Renal cortical epithelial cell (primary cell): ENCODE data around the gene SLC41A3. TPM values are rescaled to one million over a fixed set of nuclear protein-coding genes. Genes with fewer than 3 reads are reported as not detected.
A peak's percentile ranks its signal among the peaks of the same experiment; 100 is the strongest.
"Not testable (repeated sequence)": the region's sequence is repeated elsewhere in the genome, so short reads cannot be mapped to it uniquely, and the experiment has no call there.

Experiments used
- DNase-seq: peaks from one replicate; pipeline ENCODE4 v3.0.0-alpha.2; 2011; ENCODE audit warnings: low read depth
- total RNA-seq: library from RNA; depleted of rRNA; stranded (reverse); fragments of >200 nt; gene quantifications from 2 replicates; pipeline ENCODE4 v1.2.3, GENCODE V29; 2014

The SLC41A3 gene
- total RNA-seq, 1 donor from 2014 or later = 78.6 TPM

DNA sequence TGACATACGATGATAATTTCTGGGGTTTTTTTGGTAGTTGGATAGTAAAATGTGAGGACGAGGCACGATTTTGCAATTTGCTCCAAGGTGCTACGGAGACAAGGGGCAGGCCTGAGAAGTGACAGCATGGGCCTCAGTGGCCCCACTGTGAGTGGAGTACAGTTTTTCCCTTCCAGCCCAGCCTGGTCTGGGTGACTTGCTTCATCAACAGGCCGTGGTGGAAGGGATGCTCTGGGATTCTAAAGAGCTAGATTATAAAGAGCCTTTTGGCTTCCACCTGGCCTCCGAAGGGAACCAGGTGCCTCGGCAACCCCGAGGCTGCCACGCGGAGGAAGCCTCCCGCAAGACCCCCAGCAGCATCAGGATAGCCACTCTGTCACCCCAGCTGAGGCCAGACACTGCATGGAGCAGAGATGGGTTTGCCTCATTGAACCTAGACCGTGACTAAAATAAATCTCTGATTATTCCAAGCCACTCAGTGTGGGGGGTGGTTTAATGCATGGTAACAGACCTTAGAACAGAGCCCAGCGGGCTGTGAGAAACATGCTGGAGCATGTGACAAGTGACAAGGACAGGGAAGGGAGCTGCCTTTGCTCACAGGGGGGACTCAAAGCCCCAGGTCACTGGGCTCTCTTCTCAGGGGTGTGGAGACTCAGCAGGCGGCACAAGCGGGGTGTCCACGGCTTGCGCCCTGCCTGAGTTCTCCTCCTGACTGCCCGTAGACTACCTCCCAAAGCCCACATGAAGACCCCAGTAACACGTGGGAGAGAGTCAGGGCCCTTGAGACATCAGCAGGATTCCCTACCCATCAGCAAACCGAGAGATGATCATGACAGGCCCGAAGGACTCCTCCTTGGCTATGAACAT, 22.6 kb upstream of the SLC41A3 start:
- no peak for DNase-seq

DNA sequence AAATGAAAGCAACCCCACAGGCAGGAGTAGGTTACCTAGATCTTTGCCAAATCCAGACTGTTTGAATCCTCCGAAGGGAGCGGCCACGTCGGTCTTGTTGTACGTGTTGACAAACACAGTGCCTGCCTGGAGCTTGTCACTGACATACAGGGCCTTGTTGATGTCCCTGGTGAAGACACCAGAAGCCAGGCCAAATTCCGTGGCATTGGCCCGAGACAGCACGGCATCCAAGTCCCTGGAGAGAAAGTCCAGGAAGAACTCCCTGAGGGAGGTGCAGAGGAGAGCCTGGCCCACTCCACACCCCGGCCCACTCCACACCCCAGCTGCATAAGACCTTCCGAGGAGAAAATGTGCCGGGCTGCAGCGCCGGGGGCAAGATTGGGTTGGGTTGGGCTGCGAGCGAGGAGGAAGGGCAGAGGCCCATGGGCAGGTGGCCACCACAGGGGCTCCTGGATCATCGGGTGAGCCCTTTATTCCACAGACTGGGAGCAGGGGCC, 21.8 kb upstream of the SLC41A3 start:
- DNase-seq = no peak

DNA sequence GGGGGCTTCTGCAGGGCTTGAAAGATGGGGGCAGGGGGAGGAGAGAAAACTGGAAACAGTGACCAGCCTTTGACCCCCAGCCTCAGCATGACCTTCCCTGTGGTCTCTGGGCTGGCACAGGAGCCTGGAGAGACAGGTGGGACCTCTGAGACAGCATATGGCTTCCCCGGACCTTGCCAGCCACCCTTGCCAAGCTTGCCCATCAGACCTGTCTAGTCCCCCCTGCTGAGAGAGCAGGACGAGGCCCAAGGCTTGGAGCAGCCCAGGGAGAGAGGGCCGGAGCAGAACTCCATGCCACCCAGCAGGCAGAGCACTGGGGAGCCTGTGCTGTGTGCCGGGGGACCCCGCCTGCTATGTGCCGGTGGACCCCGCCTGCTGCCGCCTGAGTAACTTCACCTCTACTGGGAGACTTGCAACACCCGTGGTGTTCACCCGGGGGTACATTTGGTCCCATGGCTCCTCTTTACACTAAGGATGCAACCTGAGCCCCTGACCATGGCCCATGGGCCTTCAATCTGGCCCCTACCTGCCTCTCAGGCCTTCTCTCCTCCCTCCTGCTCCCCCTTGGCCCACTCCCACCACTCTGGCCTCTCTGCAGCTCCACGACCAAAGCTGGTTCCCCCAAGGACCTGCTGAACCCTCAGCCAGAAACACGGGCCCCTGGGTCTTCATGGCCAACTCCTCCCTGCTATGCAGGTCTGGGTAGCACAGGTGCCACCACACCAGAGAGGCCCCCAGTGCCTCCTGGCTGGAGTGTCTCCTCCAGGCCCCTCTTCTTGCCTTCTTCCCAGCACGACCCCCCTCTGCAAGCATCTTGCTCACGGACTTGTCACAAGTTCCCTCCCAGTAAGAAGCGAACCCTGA, 21.1 kb upstream of the SLC41A3 start:
- no peak for DNase-seq

DNA sequence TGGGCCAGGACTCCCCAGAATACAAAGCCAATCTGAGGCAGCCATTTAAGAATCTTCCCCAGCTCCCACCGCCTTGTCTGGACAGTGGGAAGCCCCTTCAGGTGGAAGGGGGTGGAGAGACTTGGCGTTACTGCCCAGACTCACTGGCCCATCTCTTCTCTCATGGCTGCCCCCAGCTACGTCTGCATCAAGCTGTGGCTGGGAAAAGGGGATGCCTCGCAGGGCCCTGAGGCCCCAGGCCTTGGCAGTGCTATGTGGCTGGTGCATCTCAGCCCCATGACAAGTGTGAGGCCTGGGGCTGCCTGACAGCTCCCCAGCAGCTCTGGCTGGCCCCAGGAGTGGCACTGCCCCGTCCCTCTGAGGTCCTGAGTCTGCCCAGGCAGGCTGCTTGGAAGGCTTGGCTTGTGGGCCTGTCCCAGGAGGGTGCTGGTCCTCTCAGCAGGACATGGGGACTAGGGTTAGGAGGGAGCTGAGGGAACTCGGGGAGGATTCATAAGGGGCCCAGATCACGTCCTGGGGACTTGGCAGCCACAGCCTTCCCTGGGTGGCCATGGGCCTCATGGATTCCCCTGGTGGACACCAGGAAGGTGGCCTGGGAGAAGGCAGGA, 20.2 kb upstream of the SLC41A3 start:
- no peak for DNase-seq

DNA sequence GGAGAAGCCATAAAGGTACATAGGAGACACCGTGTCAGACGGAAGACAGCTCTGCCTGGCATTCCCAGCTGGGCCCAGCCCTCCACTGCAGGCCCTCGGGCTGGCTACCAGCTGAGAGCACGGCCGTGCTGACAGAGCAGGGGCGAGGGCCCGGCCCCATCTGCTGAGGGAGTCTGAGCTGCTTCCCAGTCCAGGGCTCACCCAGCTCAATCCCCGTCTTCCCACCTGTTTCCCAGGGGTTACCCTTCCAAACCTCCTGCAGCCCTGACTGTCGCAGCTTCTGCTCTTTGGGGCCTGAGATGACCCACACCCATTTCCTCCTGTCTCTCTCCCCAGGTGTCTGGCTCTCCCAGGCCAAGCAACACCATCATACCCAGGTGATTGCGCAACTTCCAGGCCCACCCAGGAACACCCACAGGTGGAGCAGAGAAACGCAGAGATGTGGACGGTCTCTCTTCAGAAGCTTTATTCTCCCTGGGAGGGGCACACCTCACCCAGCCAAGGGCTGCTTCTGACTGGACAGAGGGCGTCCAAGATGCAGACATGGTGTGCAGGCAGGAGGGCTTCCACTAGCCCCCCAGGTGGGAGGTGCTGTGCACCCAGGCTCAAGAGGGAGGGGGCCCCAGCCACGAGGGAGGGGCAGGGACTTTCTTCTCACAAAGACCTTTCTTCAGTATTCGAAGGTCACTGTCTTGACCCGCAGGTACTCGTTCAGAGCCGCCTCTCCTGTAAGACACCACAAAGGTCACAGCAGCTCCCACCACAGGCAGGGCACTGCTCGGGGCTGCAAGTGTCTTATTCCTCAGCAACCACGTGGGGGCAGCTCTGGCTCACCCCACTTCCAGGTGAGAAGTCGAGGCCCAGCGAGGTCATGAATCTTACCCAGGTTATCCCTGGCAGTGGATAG, 19.4 kb upstream of the SLC41A3 start:
- no peak for DNase-seq

DNA sequence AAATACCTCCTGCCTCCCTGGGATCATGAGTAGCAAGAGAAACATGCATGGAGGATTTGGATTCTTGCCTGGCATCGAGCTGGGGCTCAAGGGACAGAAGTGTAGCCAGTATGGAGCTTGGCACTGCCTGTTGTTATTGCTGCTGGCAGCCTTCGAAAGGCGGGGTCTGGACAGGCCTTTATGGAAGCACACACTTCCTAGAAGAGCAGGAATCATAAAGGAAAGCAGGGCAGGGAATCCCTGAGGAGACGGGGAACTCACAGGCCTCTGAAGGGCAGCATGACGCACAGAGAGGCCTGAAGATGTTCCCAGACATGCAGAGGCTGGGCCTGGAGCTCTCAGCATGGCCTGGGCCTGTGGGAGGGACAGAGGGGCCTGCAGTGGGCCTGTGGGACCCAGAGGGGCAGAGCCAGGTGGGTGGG, 18.6 kb upstream of the SLC41A3 start:
- no peak for DNase-seq

DNA sequence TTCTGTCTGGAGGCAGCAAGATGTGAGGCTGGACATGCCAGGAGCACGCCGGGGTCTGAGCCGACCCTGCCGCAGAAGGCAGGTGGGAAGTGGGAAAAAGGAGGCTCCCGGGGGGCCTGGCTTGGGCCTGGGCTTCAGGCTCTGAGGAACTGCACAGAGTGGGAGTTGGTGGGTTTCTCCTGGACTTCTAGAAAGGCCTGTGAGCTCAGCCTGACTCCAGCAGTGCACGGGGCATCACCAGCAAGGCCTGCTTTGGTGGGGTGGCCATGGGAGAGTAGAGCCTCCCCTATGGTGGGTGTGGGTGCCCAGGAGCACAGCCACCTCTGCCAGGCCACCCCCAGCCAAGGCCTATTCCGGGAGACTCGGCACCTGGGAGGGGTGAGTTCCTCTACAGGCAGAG, 18.1 kb upstream of the SLC41A3 start:
- DNase-seq = no peak

DNA sequence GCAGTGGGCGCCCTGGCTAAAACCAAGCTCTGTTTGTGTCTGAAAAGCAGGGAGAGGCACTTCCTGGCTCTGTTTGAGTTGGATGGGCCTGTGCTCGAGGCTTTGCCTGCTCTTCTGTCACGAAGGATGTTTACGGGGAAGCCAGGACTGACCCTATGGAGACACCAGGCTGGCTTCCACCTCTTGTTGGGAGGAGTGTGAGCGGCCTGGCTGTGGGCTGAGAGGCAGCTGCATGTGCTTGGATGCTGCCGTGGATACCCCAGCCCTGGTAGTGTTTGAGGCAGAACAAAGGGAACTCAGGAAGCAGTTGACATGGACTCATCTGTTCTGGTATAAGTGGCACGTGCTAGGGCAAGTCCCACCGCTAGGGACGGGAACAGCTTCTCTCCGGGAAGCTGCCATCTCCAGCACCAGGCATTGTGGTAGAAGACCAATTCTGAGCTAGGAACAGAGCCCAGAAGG, 17.6 kb upstream of the SLC41A3 start:
- no peak for DNase-seq

DNA sequence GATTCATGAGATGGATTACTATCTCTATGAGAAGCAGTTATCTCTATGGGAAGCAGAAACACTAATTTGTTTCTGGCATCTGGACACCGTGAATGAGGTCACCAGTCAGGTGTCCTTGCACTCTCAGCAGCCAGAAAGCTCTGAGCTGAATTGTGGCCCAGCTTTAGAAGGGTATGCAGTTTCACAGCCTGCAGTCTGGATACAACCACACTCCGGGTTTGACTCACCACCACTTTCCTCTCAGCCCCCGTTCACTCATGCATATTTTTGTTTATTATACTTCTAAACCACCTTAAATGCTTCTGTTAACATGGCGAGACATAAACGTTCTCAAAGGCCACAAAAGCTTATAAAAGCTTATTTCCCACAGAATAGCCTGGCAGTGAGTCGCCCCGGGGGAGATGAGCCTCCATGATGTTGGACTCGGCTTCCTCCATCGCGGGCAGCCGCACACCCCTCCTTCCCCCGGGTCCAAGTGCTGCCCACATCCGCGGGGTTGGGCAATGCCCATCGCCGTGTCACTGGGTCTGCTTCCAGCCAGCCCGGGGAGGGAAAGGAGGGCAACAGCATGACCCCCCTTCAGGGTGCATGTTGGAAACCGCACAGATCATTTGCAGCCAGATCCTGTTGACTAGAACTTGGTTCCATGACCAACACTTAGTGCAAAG, 16.8 kb upstream of the SLC41A3 start:
- peak; percentile 17 for DNase-seq

DNA sequence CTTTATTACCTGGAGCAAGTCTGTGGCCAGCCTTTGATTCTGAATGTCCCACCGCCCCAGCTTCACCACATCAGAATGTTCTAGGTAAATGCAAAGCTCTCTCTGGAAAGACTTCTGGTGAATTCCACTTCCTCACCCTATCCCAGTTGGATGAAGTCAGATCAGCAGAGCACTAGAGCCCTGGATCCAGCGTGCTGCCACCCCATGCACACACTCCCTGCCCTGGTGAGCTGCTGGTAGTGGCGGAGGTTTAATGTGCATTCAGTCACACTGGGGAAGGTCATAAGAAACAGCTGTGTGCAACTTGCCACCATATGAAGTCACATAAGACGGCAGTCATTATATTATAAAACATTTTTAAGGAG, 16.3 kb upstream of the SLC41A3 start:
- DNase-seq = no peak

DNA sequence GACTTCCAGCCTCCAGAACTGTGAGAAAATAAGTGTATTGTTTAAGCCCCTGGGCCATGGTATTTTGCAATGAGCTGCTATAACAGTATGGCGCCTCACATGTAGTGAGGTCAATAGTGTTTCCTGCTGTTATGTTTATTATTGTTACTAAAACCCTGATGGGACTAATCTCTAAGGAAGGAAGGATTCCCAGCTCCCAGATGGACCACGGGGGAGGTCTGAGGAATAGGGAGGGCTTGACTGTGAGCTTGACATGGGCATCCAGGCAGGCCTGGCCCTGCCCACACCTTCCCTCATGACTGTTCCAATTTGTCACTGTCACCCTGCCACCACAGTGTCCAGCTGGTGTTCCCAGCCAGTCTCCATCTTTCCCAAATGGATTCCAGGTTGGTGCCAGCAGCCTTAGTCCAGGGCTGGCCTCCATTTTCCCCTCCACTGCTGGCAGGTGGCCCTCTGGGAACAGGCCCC, 14.5 kb upstream of the SLC41A3 start:
- DNase-seq = no peak

DNA sequence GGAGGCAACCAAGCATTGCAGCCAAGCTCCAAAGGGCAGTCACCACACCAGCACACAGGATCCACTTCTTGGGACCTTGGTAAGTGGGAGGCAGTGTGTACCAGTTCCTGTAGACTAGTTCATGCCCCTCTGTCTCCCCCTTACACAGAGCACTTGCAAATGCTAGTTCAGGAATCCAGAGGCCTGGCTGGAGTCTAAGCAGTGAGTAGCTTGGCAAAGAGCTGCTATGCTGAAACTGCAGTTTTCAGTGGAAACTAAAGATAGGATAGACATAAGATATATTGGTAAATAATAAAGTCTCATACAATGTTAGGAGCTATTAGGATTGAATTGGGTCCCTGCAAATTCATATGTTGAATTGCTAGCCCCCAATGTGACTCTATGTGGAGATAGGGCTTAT, 13.9 kb upstream of the SLC41A3 start:
- no peak for DNase-seq

DNA sequence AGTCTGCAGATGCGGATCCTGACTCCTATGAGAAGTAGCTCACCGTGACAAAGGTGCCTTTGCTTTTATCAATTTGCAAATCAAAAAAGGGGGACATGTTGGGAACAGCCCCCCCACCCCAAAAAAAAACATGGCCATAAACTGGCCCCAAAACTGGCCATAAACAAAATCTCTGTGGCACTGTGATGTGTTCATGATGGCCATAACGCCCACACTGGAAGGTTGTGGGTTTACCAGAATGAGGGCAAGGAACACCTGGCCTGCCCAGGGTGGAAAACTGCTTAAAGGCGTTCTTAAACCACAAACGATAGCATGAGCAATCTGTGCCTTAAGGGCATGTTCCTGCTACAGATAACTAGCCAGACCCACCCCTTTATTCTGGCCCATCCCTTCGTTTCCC, 12.3 kb upstream of the SLC41A3 start:
- not testable (repeated sequence) for DNase-seq

DNA sequence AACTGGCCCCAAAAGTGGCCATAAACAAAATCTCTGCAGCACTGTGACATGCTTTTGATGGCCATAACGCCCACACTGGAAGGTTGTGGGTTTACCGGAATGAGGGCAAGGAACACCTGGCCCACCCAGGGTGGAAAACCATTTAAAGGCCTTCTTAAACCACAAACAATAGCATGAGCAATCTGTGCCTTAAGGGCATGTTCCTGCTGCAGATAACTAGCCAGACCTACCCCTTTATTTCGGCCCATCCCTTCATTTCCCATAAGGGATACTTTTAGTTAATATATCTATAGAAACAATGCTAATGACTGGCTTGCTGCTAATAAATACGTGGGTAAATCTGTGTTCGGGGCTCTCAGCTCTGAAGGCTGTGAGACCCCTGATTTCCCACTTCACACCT, 8.2 kb upstream of the SLC41A3 start:
- DNase-seq = not testable (repeated sequence)

DNA sequence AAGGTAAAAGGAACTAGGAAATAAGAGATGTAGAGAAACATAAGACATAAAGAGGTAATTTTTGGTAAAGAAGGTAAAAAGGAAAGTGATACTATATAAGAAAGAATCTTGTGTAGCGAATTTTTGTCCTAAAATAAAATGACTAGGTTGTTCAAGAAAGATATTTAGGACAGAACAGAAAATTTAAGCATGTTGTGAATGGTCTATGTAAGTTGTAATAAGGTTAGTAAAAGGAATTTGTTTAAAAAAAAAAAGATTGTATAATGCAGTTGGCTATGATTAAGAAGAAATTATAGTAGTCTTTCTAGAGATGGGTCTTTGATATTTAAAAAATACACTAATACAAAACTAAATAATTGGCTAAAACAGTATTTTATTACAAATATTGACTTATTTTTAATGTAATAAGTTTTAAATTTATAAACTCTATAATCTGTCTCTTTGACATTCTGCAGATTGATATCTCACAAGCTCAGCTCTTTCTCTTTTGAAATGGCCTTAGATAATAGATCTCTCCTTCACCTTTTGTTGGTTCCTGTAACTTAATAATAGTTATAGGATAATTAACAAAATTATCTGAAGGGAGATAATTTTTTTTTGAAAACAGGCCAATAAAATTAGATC, 3.7 kb upstream of the SLC41A3 start:
- no peak for DNase-seq

DNA sequence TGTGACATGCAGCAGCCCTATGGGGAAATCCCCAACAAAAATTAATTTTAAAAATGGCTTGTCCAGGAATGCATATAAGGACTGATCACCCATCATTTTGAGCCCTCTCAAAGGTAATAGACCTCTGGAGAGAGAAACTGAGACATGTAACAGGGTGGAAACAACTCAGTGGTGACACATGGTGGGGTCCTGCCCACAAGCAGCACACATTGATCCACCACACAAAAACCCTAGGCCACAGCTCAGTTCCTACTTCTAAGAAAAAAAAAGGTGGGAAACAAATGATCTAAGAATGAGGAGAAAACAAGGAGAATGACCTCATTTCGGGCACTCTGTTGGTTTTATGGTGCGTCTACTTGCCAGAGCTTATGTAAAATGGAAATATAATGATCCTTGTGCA, 1.9 kb upstream of the SLC41A3 start:
- DNase-seq = no peak

DNA sequence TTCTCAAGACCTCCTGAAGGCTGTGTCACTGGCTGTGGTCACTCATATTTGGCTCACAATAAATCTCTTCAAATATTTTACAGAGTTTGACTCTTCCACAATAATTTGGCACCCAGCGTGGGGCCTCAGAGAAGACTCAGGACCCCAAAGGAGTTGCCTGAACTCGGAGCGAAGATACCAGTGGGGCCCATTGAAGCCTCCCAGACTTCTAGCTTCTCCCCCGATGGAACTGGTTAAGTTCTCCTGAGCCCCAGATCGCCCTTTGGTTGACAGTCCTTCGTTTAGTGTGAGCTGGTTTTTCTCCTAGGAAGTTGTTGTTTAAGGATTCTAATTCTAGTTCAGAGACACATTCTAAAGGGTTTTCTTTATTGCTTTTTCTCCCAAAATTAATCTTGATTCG, 1.4 kb upstream of the SLC41A3 start:
- DNase-seq = no peak

DNA sequence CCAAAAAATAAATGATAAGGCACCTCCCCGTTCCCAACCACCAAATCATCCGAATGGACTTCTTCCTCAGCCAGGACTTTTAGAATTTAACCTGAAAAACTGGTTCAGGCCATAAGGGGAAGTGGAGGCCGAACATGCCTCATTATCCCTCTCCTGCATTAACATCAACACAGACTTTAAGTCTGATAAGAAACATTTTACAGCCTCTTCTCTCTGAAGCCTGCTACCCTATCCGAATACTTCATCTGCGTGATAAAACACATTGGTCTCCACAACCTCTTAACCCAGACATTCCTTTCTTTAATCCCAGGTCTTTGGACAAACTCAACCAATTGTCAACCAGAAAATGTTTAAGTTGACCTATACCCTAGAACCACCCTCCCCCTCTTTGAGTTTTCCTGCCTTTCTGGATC, 850 bp upstream of the SLC41A3 start:
- no peak for DNase-seq

DNA sequence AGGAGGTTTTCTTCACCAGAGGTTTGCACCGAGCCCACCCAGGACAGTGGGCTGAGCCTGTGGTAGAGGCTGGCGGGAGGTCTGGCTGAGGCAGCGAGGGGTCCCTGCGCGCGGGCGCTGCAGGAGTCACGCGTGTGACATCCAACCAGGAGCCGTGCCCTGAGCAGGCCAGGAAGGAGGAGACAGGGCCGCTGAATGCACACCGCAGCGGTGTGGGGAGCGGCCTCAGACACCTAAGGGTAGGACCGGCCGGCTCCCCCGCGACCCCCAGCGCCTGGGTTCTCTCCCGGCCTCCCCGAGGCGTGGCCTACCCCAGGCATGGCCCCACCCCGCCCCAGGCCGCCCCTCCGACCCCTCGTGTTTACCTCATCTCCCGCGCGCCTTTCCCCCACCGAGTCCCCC, 412 bp downstream of the SLC41A3 start:
- no peak for DNase-seq

DNA sequence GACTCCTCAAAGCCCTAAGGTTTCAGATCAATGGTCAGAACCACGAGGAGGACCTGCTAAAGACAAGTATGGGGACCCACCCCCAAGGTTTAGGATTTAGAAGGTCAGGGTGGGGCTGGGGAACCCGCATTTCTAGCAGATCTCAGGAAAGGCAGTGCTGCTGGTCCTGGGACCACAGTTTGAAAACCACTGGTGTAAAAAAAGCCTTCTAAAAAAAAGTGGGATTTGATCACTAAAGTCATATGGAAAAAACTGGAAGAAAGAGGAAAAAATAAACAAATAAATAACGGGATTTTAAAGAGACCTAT, 832 bp downstream of the SLC41A3 start:
- no peak for DNase-seq
